NCI-H2107 treated with DMSO at 0.1 percent for 48 hours (cell line): ENCODE data around the gene CCDC40.

Experiments
- DNase-seq: peaks from one replicate; lab custom pipeline; 2025; ENCODE audit not compliant: unreplicated experiment; lab: John Stamatoyannopoulos, UW

CCDC40 gene

DNA sequence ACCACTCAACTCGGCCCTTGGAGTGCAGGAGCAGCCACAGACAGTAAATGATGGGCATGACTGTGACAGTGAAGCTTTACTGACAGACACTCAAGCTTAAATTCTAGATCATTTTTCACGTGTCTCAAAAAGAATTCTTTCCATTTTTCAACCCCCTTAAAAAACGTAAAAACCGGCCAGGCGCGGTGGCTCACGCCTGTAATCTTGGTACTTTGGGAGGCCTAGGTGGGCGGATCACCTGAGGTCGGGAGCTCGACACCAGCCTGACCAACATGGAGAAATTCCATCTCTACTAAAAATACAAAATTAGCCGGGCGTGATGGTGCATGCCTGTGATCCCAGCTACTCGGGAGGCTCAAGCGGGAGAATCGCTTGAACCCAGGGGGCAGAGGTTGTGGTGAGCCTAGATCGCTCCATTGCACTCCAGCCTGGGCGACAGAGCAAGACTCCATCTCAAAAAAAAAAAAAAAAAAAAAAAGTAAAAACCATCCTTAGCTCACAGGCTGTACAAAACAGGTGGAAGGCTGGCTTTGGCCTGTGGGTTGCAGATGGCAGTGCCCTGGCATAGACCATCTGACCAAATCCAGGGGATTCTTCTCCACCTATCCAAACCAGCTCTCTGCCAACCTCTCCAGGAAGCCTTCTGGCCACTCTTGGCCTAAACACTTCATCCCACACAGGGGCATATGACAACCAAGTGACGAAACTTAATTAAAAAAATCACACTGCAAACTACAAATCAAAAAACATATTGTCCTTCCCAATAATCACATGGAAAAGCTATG, 19.0 kb upstream of the CCDC40 start:
- no peak for DNase-seq

DNA sequence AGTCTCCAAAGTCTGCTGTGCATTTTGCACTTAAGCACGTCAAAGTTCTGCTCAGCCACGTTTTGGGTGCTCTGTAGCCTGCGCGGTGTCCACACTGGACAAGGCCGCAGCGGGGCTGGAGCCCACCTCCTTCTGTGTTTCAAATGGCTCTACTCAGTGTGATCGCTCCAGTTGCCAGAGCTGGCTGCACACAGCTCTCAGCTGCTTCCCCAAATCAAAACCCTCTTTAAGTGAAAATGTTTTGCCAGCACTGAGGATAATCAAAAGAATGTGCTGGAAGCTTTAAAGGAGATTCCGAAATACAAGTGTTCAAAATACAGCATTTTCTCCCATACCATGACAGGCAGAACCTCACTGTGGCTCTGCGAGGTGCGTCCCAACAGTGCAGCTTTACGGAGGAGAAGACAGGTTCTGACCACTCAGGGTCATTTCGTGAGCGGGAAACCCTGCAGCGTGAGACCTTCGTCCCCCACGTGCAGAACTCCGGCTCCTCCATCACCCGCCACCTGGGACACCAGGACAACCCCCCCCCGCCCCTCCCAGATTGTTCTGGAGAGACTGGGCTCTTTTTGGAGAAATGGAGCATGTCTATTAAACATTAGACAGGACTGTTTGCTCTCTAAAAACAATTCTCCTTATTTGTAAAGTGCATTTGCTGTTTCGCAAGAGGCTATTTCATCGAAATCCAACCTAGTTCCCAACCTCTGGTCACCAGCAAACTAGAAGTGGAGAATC, 17.4 kb upstream of the CCDC40 start:
- no peak for DNase-seq

GRCh38 chr17:80021600-80021999, 14.8 kb upstream of the CCDC40 start:
- no peak for DNase-seq

- no peak for DNase-seq
These were observed 12.8 kb upstream of the CCDC40 start for GRCh38 chr17:80023481-80024205.

DNA sequence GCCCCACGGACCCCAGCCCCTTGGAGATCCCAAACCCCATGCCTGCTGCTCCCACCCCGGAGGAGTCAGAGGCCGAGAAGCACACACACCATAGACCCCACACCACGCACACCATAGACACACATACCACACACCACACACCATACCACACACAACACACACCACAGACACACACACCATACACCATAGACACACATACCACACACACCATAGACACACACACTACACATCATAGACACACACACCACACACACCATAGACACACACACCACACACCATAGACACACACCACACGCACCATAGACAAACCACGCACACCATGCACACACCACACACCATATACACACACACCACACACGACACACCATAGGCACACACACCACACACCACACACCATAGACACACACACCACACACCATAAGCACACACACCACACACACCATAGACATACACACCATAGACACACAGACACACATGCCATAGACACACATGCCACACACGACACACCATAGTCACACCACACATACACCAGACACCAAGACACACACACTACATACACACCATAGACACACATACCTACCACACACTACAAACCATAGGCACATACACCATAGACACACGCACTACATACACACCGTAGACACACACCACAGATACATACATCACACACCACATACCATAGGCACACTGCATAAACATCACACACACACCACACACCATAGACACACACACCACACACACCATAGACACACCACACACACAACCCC, 12.1 kb upstream of the CCDC40 start:
- no peak for DNase-seq

DNA sequence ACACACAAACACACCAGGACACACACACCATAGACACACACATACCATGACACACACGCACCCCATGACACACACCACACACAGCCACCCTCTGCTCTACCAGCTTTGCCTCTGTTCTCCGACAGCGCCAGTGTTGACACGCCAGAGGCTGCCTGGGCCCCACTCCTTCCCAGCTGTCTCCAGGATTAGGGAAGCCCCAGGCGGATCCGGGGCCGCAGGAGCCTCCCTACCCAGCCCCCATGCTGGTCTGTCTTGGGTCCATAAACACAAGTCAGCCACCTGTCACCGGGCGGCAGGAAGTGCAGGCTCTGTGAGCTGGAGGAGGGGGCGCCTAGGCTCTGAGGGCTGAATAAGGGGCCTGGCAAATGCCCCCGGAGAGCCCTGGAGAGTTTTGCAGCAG, 11.3 kb upstream of the CCDC40 start:
- peak; percentile 48 for DNase-seq

DNA sequence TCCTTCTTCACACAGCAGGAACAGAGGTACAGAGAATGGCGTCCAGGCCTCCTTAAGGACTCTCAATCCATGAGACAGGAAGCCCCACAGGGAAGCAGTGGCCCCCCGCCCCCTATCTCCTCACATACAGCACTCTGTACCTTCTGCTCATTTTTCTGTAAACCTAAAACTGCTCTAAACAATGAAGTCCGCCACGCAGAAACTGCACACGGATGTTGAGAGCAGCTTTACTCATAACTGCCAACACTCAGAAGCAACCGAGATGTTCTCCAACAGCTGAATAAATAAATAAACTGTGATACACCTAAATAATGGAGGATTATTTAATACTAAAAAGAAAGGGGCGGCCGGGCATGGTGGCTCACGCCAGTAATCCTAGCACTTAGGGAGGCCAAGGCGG, 10.6 kb upstream of the CCDC40 start:
- DNase-seq, result peak; percentile 38

- peak; percentile 66 for DNase-seq
These were observed 9.9 kb upstream of the CCDC40 start for GRCh38 chr17:80026359-80027042.

GRCh38 chr17:80027043-80027435, 9.4 kb upstream of the CCDC40 start:
- DNase-seq, result no peak

DNA sequence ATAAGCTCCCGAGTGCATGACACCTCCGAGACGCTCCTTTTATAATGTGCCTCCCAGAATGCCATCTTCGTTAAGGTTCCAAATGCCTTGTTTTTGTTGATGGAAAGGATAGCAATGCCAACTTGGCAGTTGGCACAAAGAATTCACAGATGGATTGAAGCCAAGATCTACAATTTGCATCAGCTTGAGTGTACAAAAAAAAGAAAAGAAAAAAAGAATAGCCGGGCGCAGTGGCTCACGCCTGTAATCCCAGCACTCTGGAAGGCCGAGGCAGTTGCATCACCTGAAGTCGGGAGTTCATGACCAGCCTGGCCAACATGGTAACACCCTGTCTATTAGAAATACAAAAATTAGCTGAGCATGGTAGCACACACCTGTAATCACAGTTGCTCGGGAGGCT, 8.4 kb upstream of the CCDC40 start:
- DNase-seq, result peak; percentile 38

- DNase-seq, result peak; percentile 68
These were observed 7.0 kb upstream of the CCDC40 start for GRCh38 chr17:80029258-80029974.

DNA sequence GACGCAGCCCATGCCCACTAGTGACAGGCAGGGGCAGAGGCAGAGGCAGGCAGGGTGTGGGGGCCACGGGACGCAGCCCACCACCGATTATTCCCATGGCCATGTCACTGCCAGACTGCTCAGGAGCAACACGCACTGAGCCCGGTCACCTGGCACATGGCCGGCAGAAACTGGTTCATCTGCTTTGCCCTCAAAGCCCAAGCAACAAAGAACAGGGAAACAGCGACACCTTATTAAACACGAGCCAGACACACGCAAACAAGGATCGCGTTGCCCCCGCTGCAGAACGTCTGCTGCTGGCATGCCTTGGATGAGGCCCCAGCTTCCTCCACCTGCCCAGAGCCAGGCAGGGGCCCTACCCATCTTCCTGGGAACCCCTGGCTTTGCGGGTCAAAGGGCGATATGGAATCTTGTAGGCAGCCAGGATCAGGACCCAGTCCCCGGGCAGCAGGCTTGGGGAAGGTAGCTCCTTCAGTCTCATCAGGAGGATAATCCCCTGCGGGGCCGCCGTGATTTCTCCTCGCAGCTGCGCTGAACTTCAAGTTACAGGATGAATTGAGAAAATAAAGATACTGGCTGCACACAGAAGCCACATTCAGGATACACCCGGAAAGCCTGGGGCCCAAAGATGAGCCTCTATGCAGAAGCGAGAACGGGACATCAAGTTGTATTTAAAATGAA, 5.6 kb upstream of the CCDC40 start:
- DNase-seq, result peak; percentile 90

DNA sequence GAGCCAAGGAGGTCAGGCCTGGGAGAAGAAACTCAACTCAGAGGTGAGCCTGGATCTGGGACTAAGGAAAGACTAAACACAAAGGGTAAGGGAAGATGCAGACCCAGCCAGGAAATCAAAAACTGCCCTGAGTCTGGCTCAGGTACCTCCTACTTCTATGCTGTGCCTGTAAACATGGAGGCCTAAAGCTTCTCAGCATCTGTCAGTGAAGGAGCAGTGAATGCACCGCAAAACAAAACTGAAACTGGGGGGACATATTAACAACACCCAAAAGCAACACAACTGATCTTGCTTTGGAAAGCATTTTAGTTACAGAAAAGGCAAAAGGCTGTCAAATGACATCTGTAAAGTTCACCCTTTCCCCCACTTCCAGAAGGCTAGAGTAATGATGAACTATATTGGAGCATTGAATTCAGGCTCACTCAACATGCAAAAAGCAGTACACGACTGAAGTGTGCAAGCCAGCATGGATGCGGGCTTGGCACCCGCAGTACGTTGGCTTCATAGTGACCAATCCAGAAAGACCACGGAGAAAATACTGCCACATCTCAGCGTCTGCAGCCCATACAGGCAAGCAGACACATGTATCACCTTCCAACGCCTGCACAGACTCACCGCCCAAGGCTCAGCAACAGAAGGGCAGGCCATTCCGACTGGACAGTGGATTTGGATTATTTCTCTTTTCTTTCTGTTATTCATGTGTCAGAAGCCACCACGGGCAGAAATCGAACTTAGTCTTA, 4.6 kb upstream of the CCDC40 start:
- DNase-seq, result no peak

- DNase-seq, result no peak
These were observed 3.7 kb upstream of the CCDC40 start for GRCh38 chr17:80032614-80033171.

DNA sequence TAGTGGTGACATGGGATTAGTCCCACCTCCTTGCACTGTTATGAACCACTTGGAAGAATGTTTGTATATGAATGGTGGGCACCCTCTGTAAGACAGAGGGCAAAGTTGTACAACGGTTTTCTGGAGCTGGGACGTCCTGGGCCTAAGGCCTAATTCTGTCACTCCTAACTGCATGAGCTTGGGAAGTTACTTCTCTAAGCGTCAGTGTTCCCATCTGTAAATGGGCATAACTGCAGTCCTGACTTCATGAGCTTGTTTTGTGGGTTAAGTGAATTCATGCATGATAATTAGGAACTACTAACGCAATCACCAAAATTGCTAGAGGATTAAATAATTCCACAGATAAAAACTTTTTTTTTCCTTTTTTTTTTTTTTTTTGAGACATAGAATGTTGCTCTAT, 2.6 kb upstream of the CCDC40 start:
- no peak for DNase-seq

GRCh38 chr17:80034791-80035686, 1.4 kb upstream of the CCDC40 start:
- DNase-seq, result no peak

DNA sequence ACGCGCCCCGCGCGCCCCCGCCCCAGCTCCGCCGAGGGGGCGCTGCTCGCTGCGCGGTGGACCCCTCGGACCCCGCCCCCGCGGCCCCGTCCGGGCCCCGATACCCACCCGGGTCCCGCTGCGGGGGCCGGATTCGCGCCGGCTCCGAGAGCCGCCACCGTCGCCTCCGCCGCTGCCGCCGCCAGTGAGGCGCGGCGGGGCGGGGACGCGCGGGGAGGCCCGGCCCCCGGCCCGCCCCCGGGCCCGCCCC, 830 bp upstream of the CCDC40 start, which contains the start of gene TBC1D16:
Gene TBC1D16, minus strand, starts transcription at position 186 of the 250 bp plus-strand sequence. CDS start 22,325 bp downstream, outside the sequence.
- DNase-seq, result no peak
